MM.1S (cell line): ENCODE data around the gene PARP15.

ENCODE experiments used
- DNase-seq: peaks from one replicate; pipeline ENCODE4 v3.0.0-alpha.2; 2015
- H2AFZ ChIP-seq: fragments of 300-600 bp; sonication (generic); 2 replicates; pipeline ENCODE4 v1.6.0; 2016; ENCODE audit warnings: antibody characterized with exemption, low read length
- H3F3A ChIP-seq: fragments of 300-600 bp; sonication (generic); 2 replicates; pipeline ENCODE4 v1.6.1; 2016; ENCODE audit warnings: mild to moderate bottlenecking, antibody characterized with exemption, low read length, moderate library complexity, mixed read lengths; ENCODE audit not compliant: insufficient read depth
- H3K27ac ChIP-seq: fragments of 300-600 bp; sonication (generic); 2 replicates; pipeline ENCODE4 v1.5.1; 2016; ENCODE audit warnings: mild to moderate bottlenecking, low read length
- H3K27me3 ChIP-seq: fragments of 300-600 bp; sonication (generic); replicated peaks from 2 replicates; pipeline ENCODE4 v1.6.0; 2016; ENCODE audit warnings: low read length; ENCODE audit not compliant: insufficient read depth
- H3K36me3 ChIP-seq: fragments of 300-600 bp; sonication (generic); replicated peaks from 2 replicates; pipeline ENCODE4 v1.6.1; 2016; ENCODE audit warnings: mild to moderate bottlenecking, low read length, mixed read lengths; ENCODE audit not compliant: insufficient read depth
- H3K4me1 ChIP-seq: fragments of 300-600 bp; sonication (generic); 2 replicates; pipeline ENCODE4 v1.6.1; 2016; ENCODE audit warnings: low read length, mixed read lengths
- H3K4me2 ChIP-seq: fragments of 300-600 bp; sonication (generic); 2 replicates; pipeline ENCODE4 v1.6.0; 2016; ENCODE audit warnings: low read depth, low read length
- H3K4me3 ChIP-seq: fragments of 300-600 bp; sonication (generic); 2 replicates; pipeline ENCODE4 v1.5.1; 2016; ENCODE audit warnings: low read length, mixed read lengths
- H3K79me2 ChIP-seq: fragments of 300-600 bp; sonication (generic); 2 replicates; pipeline ENCODE4 v1.6.1; 2016; ENCODE audit warnings: mixed run types, low read length, mixed read lengths
- H3K9ac ChIP-seq: fragments of 300-600 bp; sonication (generic); 2 replicates; pipeline ENCODE4 v1.6.1; 2016; ENCODE audit warnings: low read length, mixed read lengths
- H3K9me2 ChIP-seq: fragments of 300-600 bp; sonication (generic); replicated peaks from 2 replicates; pipeline ENCODE4 v1.6.1; 2016; ENCODE audit warnings: mild to moderate bottlenecking, low read length, mixed read lengths; ENCODE audit not compliant: insufficient read depth
- H3K9me3 ChIP-seq: fragments of 300-600 bp; sonication (generic); replicated peaks from 2 replicates; pipeline ENCODE4 v1.6.1; 2016; ENCODE audit warnings: mild to moderate bottlenecking, low read length, mixed read lengths; ENCODE audit not compliant: insufficient read depth
- H4K20me1 ChIP-seq: fragments of 300-600 bp; sonication (generic); 2 replicates; pipeline ENCODE4 v1.6.1; 2016; ENCODE audit warnings: mild to moderate bottlenecking, low read length, moderate library complexity, mixed read lengths; ENCODE audit not compliant: insufficient read depth
- EZH2 ChIP-seq: fragments of 300-600 bp; sonication (generic); optimal IDR thresholded peaks from 2 replicates; pipeline ENCODE3; 2017; ENCODE audit warnings: low read depth, mild to moderate bottlenecking, antibody characterized with exemption, low read length, mixed read lengths
- EZH2phosphoT487 ChIP-seq: fragments of 300-600 bp; sonication (generic); IDR thresholded peaks from 2 replicates; pipeline ENCODE4 v1.6.1; 2018; ENCODE audit warnings: antibody characterized with exemption, low read length
- TF ChIP-seq, protein P1 (sequence below): fragments of 300-600 bp; sonication (generic); IDR thresholded peaks from 2 replicates; pipeline ENCODE4 v1.5.1; 2016; ENCODE audit warnings: antibody characterized with exemption, low read length, mixed read lengths

PARP15 gene

DNA sequence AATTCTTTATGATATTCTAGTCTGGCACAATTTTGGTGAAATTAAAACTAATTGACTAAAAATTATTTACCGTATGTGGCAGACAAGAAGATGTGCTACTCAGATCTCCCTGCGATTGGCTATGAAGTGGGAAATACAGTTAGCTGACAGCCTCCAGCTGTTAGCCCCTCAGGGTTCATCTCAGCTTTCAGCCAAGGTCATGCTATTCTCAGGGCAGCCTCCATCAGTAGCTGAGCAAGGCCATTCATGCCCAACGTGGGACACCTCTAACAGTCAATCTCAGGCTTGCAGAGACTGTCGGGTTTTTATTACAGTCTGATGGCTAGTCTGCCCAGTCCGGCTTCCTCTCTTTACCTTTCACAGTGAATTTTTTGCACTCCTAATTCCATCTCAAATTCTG lies 20.1 kb upstream of the PARP15 start:
- Histone ChIP-seq H3K4me1 (no peaks in the 10 kb centered on the region), H2AFZ (no peak overlapping the region), H3K27me3 (no peaks in the 10 kb centered on the region), H3K9ac (no peak overlapping the region), H3K79me2 (no peaks in the 10 kb centered on the region), H3K9me2 (no peaks in the 10 kb centered on the region), H3K9me3 (no peaks in the 10 kb centered on the region), H3K36me3 (no peaks in the 10 kb centered on the region), H3K4me2 (no peak overlapping the region), H3F3A (no peaks in the 10 kb centered on the region), H3K27ac (no peak overlapping the region), H3K4me3 (no peak overlapping the region), H4K20me1 (no peaks in the 10 kb centered on the region)
- no peak for TF ChIP-seq EZH2phosphoT487
- no peak for TF ChIP-seq EZH2
- TF ChIP-seq, protein P1, sequence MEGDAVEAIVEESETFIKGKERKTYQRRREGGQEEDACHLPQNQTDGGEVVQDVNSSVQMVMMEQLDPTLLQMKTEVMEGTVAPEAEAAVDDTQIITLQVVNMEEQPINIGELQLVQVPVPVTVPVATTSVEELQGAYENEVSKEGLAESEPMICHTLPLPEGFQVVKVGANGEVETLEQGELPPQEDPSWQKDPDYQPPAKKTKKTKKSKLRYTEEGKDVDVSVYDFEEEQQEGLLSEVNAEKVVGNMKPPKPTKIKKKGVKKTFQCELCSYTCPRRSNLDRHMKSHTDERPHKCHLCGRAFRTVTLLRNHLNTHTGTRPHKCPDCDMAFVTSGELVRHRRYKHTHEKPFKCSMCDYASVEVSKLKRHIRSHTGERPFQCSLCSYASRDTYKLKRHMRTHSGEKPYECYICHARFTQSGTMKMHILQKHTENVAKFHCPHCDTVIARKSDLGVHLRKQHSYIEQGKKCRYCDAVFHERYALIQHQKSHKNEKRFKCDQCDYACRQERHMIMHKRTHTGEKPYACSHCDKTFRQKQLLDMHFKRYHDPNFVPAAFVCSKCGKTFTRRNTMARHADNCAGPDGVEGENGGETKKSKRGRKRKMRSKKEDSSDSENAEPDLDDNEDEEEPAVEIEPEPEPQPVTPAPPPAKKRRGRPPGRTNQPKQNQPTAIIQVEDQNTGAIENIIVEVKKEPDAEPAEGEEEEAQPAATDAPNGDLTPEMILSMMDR: no peak
- DNase-seq: no peak

DNA sequence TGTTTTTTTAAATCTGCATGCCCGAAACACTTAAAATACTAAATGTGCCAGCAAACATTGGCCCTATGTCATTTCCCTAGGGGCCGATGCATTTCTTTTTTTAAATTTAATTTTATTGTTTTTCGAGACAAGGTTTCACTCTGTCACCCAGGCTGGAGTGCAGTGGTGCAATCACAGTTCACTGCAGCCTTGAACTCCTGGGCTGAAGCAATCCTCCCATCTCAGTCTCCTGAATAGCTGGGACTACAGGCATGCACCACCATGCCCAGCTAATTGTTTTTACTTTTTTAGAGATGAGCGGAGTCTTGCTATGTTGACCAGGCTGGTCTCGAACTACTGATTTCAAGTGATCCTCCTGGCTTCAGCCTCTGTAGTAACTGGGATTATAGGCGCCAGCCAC lies 18.8 kb upstream of the PARP15 start:
- H2AFZ ChIP-seq: no peak overlapping the region
- no peak overlapping the region for H3K4me2 ChIP-seq
- H3K27ac ChIP-seq: no peak overlapping the region
- DNase-seq: no peak
- H3K4me3 ChIP-seq: no peak overlapping the region
- no peaks in the 10 kb centered on the region for H3K4me1 ChIP-seq
- no peaks in the 10 kb centered on the region for H3K27me3 ChIP-seq
- no peaks in the 10 kb centered on the region for H3K9me2 ChIP-seq
- no peaks in the 10 kb centered on the region for H3K9me3 ChIP-seq
- TF ChIP-seq EZH2: no peak
- TF ChIP-seq EZH2phosphoT487: no peak
- TF ChIP-seq, protein P1: no peak
- H4K20me1 ChIP-seq: no peaks in the 10 kb centered on the region
- H3K79me2 ChIP-seq: no peaks in the 10 kb centered on the region
- no peaks in the 10 kb centered on the region for H3F3A ChIP-seq
- H3K36me3 ChIP-seq: no peaks in the 10 kb centered on the region
- H3K9ac ChIP-seq: no peak overlapping the region

DNA sequence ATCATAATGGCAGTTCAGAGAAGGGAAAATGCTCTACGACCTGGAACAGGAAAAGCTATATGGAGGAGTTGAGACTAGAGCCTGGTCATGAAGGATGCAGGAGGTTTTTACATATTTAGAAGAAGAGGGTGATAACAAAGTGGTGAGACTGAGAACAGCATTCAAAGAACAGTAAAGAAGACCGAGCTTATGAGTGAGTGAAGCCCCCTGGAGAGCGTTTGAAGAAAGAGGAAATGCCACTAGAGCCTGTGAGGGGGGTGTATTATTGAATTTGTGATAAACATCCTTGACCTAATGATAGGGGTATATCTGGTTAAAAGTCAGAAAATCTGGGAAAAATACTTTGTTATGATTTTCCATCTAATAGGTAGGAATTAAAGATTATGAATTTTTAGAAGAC lies 17.5 kb upstream of the PARP15 start:
- no peak overlapping the region for H3K4me2 ChIP-seq

More for the DNA sequence above, 17.5 kb upstream of the PARP15 start:
- DNase-seq: no peak
- Histone ChIP-seq H3K79me2 (no peaks in the 10 kb centered on the region), H3K36me3 (no peaks in the 10 kb centered on the region), H3K9me3 (no peaks in the 10 kb centered on the region), H3K4me3 (no peak overlapping the region), H3K4me1 (no peaks in the 10 kb centered on the region), H4K20me1 (no peaks in the 10 kb centered on the region), H3K9me2 (no peaks in the 10 kb centered on the region), H2AFZ (no peak overlapping the region), H3K27me3 (no peaks in the 10 kb centered on the region), H3K27ac (no peak overlapping the region), H3K9ac (no peak overlapping the region), H3F3A (no peaks in the 10 kb centered on the region)
- TF ChIP-seq EZH2phosphoT487 (no peak), EZH2 (no peak)
- TF ChIP-seq, protein P1: no peak
